ENCODE measurements around the gene JAKMIP1.

GRCh38 chr4:6188687-6189305, 11.6 kb downstream of the JAKMIP1 start:
- no peak for TF ChIP-seq EZH2 (optimal IDR thresholded peaks at IDR 0.05; ENCODE audit: low read depth, low read length)
- no peak for TF ChIP-seq CTCF (IDR thresholded peaks at IDR 0.05; ENCODE audit: low read length)

Measured in MM.1S (cell line).